Sigmoid colon (tissue), 7 donors: ENCODE measurements around the gene OR5A1. TPM values are rescaled to one million over a fixed set of nuclear protein-coding genes. Genes with fewer than 3 reads are reported as not detected.
A peak's percentile ranks its signal among the peaks of the same experiment; 100 is the strongest.
"Not testable (repeated sequence)": the region's sequence is repeated elsewhere in the genome, so short reads cannot be mapped to it uniquely, and the experiment has no call there.

Experiments
- DNase-seq: peaks from one replicate; pipeline ENCODE4 v3.0.0-alpha.2; 2019
- H3K27ac ChIP-seq, 4 donors: fragments of 200-600 bp; sonication (generic); one replicate each; pipeline ENCODE4 v1.5.1; 2016 to 2019; ENCODE audit warnings: mild to moderate bottlenecking in 1 of 4
- H3K27me3 ChIP-seq, 3 donors: fragments of 200-600 bp; sonication (generic); one replicate each; pipeline ENCODE4 v1.5.1; 2019; ENCODE audit warnings: mild to moderate bottlenecking in 1 of 3
- H3K36me3 ChIP-seq, 4 donors: fragments of 200-600 bp; sonication (generic); one replicate each; pipeline ENCODE4 v1.5.1; 2016 to 2019
- H3K4me1 ChIP-seq, 4 donors: fragments of 200-600 bp; sonication (generic); one replicate each; pipeline ENCODE4 v1.5.1; 2017 to 2019
- H3K4me3 ChIP-seq, 4 donors: fragments of 200-600 bp; sonication (generic); one replicate each; pipeline ENCODE4 v1.5.1; 2017 to 2019; ENCODE audit warnings: mild to moderate bottlenecking in 2 of 4, moderate library complexity in 1 of 4
- H3K9me3 ChIP-seq, 4 donors: fragments of 200-600 bp in 3 of 4; sonication (generic) in 3 of 4; one replicate each; pipeline versions ENCODE4 v1.5.1 to v1.6.1; 2013 to 2019
- EP300 ChIP-seq, 4 donors: sonication (generic); formaldehyde crosslinking; IDR thresholded peaks; one replicate each; pipeline ENCODE4 v1.6.1; 2017; ENCODE audit warnings: antibody characterized with exemption in 4 of 4
- POLR2A ChIP-seq, 2 donors: fragments of 450-650 bp; IDR thresholded peaks; one replicate each; pipeline ENCODE4 v1.6.1; 2016; ENCODE audit warnings: antibody characterized with exemption in 2 of 2, mild to moderate bottlenecking in 2 of 2, moderate library complexity in 2 of 2
- POLR2AphosphoS5 ChIP-seq, 4 donors: sonication (generic); formaldehyde crosslinking; IDR thresholded peaks; one replicate each; pipeline ENCODE4 v1.6.1; 2017; ENCODE audit warnings: antibody characterized with exemption in 4 of 4
- WGBS, 2 donors: extraction: QIAGEN DNeasy Blood & Tissue Kit; methylation state at CpG; one replicate each; pipeline ENCODE4 v1.1.7; 2013; 5-methylcytosine and 5-hydroxymethylcytosine counted together
- intact Hi-C: fragments of 100-400 bp; cut with DNase I; formaldehyde crosslinking; loops from one replicate; pipeline ENCODE4 v1.15.1; 2023
- polyA plus RNA-seq, 3 donors: library from polyadenylated mRNA; stranded (reverse); fragments of 200-250 nt; gene quantifications; one replicate each; pipeline ENCODE4 v1.2.3, GENCODE V29; 2013
- total RNA-seq, 4 donors: library from RNA; depleted of rRNA; stranded (reverse); fragments of >200 nt; gene quantifications; one replicate each; pipeline ENCODE4 v1.1.0, GENCODE V29; 2016
- TF ChIP-seq, protein P1 (sequence below), 4 experiments: fragments of 450-650 bp in 3 of 4; fragments of 200-600 bp in 1 of 4; IDR thresholded peaks; one replicate each; pipeline ENCODE4 v1.5.1; 2016 to 2019; ENCODE audit warnings: antibody characterized with exemption in 4 of 4, mild to moderate bottlenecking in 3 of 4, moderate library complexity in 2 of 4
- donor health status: healthy with polysubstance abuse.
- donor health status: Bipolar disorder and iron deficiency.
- donor health status: healthy.

The OR5A1 gene
- total and polyA plus RNA-seq, 7 donors = not detected

DNA sequence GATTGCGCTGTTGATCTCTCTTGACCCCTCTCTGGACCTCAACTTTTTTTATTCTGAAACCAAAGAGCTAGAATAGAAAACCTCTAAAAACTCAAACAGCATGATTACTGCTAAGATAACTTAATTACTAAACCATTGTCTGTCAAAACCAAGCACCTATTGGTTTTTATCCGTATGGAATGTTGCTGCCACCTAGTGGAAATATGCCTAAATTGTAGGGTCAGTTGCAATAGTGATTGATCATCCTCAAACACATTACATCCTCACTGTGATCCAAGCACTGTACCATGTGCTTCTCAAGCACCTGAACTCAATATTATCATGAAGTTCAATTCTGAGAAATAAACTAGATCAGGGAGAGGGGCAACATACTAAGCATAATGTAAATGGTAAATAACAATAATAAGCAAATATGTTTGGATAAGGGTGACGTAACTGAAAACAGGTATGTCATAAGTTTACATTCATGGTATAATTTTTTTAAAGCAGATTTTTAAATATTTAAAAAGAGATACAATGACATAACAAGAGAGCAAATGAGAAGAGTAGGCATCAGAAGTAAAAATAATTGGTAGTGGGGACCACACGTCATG lies 6.2 kb upstream of the OR5A1 start:
- Histone ChIP-seq H3K27me3 (no peaks in the 10 kb centered on the region), H3K36me3 (no peaks in the 10 kb centered on the region), H3K27ac (no peak overlapping the region), H3K4me1 (no peaks in the 10 kb centered on the region), H3K9me3 (no peaks in the 10 kb centered on the region), H3K4me3 (no peak overlapping the region)
- intact Hi-C loops = no loop called here
- 62 to 69% methylated on average over 4 of the region's 4 CpGs for WGBS, 2 donors
- DNase-seq = no peak
- TF ChIP-seq POLR2A (IDR thresholded peaks at IDR 0.05) = no peak
- TF ChIP-seq, protein P1, sequence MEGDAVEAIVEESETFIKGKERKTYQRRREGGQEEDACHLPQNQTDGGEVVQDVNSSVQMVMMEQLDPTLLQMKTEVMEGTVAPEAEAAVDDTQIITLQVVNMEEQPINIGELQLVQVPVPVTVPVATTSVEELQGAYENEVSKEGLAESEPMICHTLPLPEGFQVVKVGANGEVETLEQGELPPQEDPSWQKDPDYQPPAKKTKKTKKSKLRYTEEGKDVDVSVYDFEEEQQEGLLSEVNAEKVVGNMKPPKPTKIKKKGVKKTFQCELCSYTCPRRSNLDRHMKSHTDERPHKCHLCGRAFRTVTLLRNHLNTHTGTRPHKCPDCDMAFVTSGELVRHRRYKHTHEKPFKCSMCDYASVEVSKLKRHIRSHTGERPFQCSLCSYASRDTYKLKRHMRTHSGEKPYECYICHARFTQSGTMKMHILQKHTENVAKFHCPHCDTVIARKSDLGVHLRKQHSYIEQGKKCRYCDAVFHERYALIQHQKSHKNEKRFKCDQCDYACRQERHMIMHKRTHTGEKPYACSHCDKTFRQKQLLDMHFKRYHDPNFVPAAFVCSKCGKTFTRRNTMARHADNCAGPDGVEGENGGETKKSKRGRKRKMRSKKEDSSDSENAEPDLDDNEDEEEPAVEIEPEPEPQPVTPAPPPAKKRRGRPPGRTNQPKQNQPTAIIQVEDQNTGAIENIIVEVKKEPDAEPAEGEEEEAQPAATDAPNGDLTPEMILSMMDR (IDR thresholded peaks at IDR 0.05) = peak in 3 of 4 experiments; percentile 16 to 37 (median 30)

DNA sequence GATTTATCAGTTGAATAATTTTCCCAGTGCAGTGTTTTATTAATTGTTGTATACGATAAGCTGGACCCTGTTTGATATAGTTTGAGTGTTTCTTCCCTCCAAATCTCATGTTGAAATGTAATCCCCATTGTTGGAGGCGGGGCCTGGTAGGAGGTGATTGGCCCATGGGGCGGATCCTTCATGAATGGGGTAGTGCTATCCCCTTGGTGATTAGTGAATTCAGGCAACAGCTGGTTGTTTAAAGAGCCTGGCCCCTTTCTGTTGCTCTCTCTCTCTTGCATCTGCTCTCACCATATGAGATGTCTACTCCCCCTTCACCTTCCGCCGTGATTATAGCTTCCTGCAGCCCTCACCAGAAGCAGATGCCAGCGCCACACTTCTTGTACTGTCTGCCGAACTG lies 1.5 kb downstream of the OR5A1 start:
- H3K4me1 ChIP-seq = no peaks in the 10 kb centered on the region
- 87% methylated on average over 7 of the region's 7 CpGs for WGBS, 2 donors
- H3K9me3 ChIP-seq = no peaks in the 10 kb centered on the region
- H3K27me3 ChIP-seq = no peaks in the 10 kb centered on the region
- TF ChIP-seq POLR2AphosphoS5 (IDR thresholded peaks at IDR 0.05) (no peak), EP300 (IDR thresholded peaks at IDR 0.05) (no peak), POLR2A (IDR thresholded peaks at IDR 0.05) (no peak)
- TF ChIP-seq, protein P1 (IDR thresholded peaks at IDR 0.05) = no peak
- no peaks in the 10 kb centered on the region for H3K36me3 ChIP-seq
- DNase-seq = no peak
- intact Hi-C loops = no loop called here
- no peak overlapping the region for H3K4me3 ChIP-seq
- H3K27ac ChIP-seq = no peak overlapping the region

DNA sequence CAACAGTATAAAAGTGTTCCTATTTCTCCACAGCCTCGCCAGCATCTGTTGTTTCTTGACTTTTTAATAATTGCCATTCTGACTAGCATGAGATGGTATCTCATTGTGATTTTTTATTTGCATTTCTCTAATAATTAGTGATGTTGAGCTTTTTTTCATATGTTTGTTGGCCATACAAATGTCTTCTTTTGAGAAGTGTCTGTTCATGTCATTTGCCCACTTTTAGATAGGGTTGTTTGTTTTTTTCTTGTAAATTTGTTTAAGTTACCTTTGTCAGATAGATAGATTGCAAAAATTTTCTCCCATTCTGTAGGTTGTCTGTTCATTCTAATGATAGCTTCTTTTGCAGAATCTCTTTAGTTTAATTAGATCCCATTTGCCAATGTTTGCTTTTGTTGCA lies 9.4 kb downstream of the OR5A1 start:
- H3K27ac ChIP-seq, DNase-seq, H3K27me3 ChIP-seq, H3K9me3 ChIP-seq, H3K4me1 ChIP-seq, intact Hi-C loops, H3K36me3 ChIP-seq, H3K4me3 ChIP-seq: not testable (repeated sequence)
- 84 to 89% methylated on average over 1 of the region's 1 CpG for WGBS, 2 donors

DNA sequence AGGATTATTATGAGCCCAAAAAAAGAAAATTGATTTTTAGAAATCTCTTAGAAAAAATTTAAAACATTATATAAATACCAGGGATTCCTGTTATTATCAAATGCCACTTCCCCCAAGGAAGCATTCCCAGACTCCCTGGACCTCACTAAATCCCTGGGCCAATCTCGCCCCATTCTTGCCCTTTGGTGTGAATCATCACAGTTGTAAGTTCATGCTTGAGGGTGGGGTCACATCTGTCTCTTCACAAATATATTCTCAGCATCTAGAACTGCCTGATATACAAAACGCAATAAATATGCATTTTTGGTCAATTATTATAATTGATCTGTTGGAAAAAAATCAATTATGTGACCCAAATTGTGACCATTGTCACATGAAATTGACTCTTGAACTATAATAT lies 12.2 kb downstream of the OR5A1 start:
- H3K4me1 ChIP-seq = no peaks in the 10 kb centered on the region
- no peak overlapping the region for H3K4me3 ChIP-seq
- no peak for TF ChIP-seq POLR2AphosphoS5 (IDR thresholded peaks at IDR 0.05)
- no peak for TF ChIP-seq EP300 (IDR thresholded peaks at IDR 0.05)
- TF ChIP-seq, protein P1 (IDR thresholded peaks at IDR 0.05) = no peak
- TF ChIP-seq POLR2A (IDR thresholded peaks at IDR 0.05) = no peak
- DNase-seq = no peak
- no peaks in the 10 kb centered on the region for H3K9me3 ChIP-seq
- WGBS, 2 donors = 72 to 86% methylated on average over 2 of the region's 2 CpGs
- no peaks in the 10 kb centered on the region for H3K27me3 ChIP-seq
- no peak overlapping the region for H3K27ac ChIP-seq
- intact Hi-C loops = no loop called here
- no peaks in the 10 kb centered on the region for H3K36me3 ChIP-seq

DNA sequence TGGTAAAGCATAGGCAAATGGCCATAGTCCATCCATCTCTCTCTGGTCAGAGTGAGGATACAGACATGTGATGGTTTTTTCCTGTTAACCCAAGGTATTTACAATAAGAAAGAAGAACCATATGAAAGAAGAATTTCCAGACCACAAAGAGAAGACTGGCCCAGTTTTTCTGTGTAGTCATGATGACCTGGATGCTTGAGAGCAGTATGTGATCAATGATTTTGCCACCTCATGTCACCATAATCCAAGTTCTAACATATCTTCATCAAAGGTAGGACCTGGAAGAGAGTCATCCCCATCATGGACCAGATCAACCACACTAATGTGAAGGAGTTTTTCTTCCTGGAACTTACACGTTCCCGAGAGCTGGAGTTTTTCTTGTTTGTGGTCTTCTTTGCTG lies 20.4 kb downstream of the OR5A1 start, which contains the start of gene OR4D6:
Gene OR4D6 (plus strand): TSS at position 301 of the 400 bp plus-strand sequence. CDS start 0 bp downstream, at position 301.
- WGBS, 2 donors = 87 to 88% methylated on average over 2 of the region's 2 CpGs

More for the DNA sequence above, 20.4 kb downstream of the OR5A1 start, which contains the start of gene OR4D6:
- Histone ChIP-seq H3K27me3 (no peaks in the 10 kb centered on the region), H3K9me3 (no peaks in the 10 kb centered on the region), H3K4me1 (no peaks in the 10 kb centered on the region), H3K36me3 (no peaks in the 10 kb centered on the region), H3K27ac (no peak within 1 kb of the TSS), H3K4me3 (no peak within 1 kb of the TSS)
- no peak for DNase-seq
- TF ChIP-seq POLR2A (IDR thresholded peaks at IDR 0.05) (no peak), POLR2AphosphoS5 (IDR thresholded peaks at IDR 0.05) (no peak), EP300 (IDR thresholded peaks at IDR 0.05) (no peak)
- TF ChIP-seq, protein P1 (IDR thresholded peaks at IDR 0.05) = no peak
- intact Hi-C loops = no loop called here
